ENCODE results near the gene KRT85.

KRT85 gene

GRCh38 chr12:52336641-52337040, 30.6 kb downstream of the KRT85 start:
- no peak overlapping the region for H3K4me3 ChIP-seq (ENCODE audit: low read depth, low read length)
- TF ChIP-seq CTCF (conservative IDR thresholded peaks at IDR 0.05; ENCODE audit: low read depth, low read length): no peak

GRCh38 chr12:52335598-52336262, 31.6 kb downstream of the KRT85 start:
- no peak for TF ChIP-seq CTCF (conservative IDR thresholded peaks at IDR 0.05; ENCODE audit: low read depth, low read length)

More at GRCh38 chr12:52336641-52337040, 30.6 kb downstream of the KRT85 start:
- no peak for DNase-seq (ENCODE audit: low read depth)

GRCh38 chr12:52334185-52334584, 33.1 kb downstream of the KRT85 start:
- no peak for DNase-seq (ENCODE audit: low read depth)
- no peak overlapping the region for H3K4me3 ChIP-seq (ENCODE audit: low read depth, low read length)
- TF ChIP-seq CTCF (conservative IDR thresholded peaks at IDR 0.05; ENCODE audit: low read depth, low read length): no peak

More at GRCh38 chr12:52335598-52336262, 31.6 kb downstream of the KRT85 start:
- DNase-seq (ENCODE audit: low read depth): no peak
- H3K4me3 ChIP-seq (ENCODE audit: low read depth, low read length): no peak overlapping the region

- TF ChIP-seq CTCF (conservative IDR thresholded peaks at IDR 0.05; ENCODE audit: low read depth, low read length): no peak
- no peak overlapping the region for H3K4me3 ChIP-seq (ENCODE audit: low read depth, low read length)
- no peak for DNase-seq (ENCODE audit: low read depth)
These were observed 34.0 kb downstream of the KRT85 start for GRCh38 chr12:52333321-52333720.

- no peak for TF ChIP-seq CTCF (conservative IDR thresholded peaks at IDR 0.05; ENCODE audit: low read depth, low read length)
- DNase-seq (ENCODE audit: low read depth): no peak
- no peak overlapping the region for H3K4me3 ChIP-seq (ENCODE audit: low read depth, low read length)
These were observed 34.9 kb downstream of the KRT85 start for GRCh38 chr12:52332381-52332780.

GRCh38 chr12:52331833-52332232, 35.4 kb downstream of the KRT85 start:
- TF ChIP-seq CTCF (conservative IDR thresholded peaks at IDR 0.05; ENCODE audit: low read depth, low read length): no peak
- H3K4me3 ChIP-seq (ENCODE audit: low read depth, low read length): no peak overlapping the region
- DNase-seq (ENCODE audit: low read depth): no peak

- no peak for TF ChIP-seq CTCF (conservative IDR thresholded peaks at IDR 0.05; ENCODE audit: low read depth, low read length)
- H3K4me3 ChIP-seq (ENCODE audit: low read depth, low read length): no peak overlapping the region
- DNase-seq (ENCODE audit: low read depth): no peak
These were observed 36.2 kb downstream of the KRT85 start for GRCh38 chr12:52331039-52331438.

Data from choroid plexus epithelial cell (primary cell).